Hepatocyte (in vitro differentiated cells): ENCODE results near the gene DAB1.

ENCODE experiments used
- CTCF ChIP-seq: fragments of 200-600 bp; sonication (generic); IDR thresholded peaks from 2 replicates; pipeline ENCODE4 v1.5.1; 2016; ENCODE audit warnings: antibody characterized with exemption, mild to moderate bottlenecking; ENCODE audit not compliant: poor library complexity
- EZH2 ChIP-seq: fragments of 200-600 bp; sonication (generic); IDR thresholded peaks from 2 replicates; pipeline ENCODE4 v1.6.1; 2016; ENCODE audit warnings: antibody characterized with exemption, mild to moderate bottlenecking, borderline replicate concordance

- TF ChIP-seq CTCF: no peak
- no peak for TF ChIP-seq EZH2
Observed at GRCh38 chr1:57019236-57019839, 404.5 kb downstream of the DAB1 start.
